GM19035 (cell line): ENCODE results near the gene NRF1.
"Not testable (repeated sequence)": the region's sequence is repeated elsewhere in the genome, so short reads cannot be mapped to it uniquely, and the experiment has no call there.

Source experiments
- ATAC-seq: cut with Tn5 transposase; IDR thresholded peaks from one replicate; pipeline ENCODE4 v1.9.1; 2021; ENCODE audit not compliant: unreplicated experiment

Gene NRF1

DNA sequence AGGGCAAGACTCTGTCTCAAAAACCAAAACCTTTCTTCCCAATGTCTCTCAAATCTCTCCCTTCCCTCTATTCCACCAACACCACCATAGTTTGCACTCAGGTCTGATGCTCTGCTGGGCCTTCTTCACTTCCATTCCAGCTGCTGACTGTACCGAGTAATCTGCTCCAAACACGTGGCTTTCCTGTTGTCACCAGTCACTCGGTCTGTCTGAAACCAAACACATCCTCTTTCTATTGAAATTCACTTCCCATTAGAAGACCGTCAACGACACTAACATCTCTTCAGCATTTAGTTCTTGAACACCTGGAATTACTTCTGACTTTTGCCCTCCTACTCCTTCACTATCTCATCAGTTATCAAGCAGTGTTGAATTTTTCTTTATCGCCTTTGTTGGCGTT is 4.7 kb upstream of the NRF1 start:
- ATAC-seq = no peak

DNA sequence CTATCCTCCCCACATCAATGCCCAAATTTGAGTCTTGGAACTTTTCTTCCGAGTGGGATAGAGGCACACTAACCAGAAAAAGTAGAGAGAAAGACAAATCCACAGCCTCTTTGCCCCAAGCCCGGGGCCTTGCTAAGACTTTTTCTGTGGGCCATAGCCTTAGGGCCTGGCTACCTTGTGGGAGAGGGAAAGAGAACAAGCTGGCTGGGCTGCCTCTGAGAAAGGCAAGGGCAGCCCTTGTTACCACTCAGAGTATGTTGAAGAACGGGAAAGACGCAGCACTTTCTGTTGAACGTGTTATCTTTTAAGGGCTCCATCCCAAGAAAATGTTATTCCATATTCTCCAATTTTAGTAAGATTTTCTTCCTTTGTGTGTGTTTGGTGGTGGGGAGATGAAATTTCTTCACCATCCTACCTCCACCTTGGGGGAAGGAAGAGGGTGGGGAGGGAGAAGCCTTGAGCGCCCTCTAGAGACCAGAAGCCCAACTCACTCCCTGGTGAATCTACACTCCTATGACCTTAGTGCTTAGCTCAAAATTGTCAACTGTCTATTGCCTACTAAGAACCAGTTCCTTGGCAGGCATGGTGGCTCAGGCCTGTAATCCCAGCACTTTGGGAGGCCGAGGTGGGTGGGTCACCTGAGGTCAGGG is 3.9 kb upstream of the NRF1 start:
- ATAC-seq = no peak

DNA sequence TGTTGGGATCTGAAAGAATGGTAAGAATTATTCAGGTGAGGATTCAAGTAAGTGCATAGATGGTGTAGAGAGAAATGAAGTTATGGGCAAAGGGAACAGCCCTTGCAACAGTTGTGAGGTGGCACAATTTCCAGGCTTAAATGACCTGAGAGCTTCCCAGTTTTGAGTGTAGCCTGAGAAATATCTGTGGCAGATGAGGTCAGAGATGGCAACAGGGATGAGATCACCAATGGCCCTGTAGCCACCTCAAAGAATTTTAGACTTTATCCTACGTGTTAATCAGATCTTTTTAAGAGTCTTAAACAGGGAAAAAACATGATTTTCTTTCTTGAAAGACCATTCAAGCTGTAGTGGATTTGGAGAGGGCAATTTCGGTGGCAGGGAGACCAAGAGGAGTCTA is 1.9 kb upstream of the NRF1 start:
- ATAC-seq = no peak

DNA sequence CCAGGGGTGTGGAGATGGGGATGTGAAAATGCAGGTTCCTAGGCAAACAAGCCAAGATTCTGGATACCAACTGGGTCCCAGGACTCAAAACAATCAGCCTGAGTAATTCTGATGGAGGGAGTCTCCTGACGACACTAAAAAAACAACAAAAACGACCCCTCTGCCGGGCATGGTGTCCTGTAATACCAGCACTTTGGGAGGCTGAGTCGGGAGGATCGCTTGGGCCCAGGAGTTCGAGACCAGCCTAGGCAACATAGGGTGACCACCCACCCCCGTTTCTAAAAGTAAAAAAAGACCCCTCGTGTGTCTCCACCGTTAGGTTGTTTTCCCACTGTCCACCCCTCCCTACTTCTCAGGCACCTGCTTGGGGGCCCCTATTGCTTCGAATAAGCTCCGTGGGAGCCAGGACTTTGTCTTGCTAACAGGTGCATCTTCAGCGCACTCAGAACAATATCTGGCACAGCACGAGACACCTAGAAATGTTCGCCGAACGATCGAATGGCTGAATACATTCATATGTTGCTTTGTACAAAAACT is 743 bp upstream of the NRF1 start:
- no peak for ATAC-seq

DNA sequence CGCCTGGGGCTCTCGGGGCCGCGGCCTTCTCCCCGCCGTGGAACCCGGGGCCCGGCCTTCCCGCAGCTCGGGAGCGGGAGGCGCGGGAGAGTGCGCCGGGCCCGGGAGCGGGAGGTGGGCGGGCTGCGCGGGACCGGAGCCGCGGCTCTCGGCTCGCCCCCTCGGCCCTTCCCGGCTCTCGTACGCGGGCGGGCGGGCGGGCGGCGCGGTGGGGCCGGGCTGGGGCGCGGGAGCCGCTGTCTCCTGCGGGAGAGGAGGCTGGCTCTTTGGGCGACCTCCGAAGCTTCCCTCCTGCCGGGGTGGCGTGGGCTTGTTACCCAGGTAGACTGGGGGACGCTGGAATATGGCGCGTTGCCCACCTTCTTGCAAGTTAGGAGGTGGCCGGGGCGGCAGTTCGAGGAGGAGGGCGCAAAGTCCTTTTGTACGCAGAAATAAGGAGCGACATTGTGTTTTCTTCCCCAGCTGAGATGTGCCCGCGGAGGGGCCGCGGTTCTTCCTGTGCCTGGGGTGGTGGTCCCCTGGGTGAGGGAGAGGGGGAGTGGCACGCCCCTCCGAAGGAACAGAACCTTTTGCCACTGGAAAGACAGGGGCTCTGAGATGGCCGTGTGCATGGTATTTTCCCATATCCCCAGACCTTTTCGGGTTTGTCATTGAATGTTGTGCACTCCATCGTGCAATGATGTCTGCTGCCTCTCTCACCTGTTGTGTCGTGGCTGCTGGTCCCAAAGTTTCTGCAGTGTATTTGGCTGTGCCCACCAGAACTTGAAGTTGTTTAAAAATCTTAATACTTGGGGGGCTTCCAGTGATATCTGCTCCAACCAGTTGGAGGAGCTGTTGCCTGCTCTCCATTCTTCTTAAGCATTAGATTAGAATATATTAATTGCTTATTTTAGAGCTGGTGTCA is 844 bp downstream of the NRF1 start:
- ATAC-seq = peak; percentile 3

DNA sequence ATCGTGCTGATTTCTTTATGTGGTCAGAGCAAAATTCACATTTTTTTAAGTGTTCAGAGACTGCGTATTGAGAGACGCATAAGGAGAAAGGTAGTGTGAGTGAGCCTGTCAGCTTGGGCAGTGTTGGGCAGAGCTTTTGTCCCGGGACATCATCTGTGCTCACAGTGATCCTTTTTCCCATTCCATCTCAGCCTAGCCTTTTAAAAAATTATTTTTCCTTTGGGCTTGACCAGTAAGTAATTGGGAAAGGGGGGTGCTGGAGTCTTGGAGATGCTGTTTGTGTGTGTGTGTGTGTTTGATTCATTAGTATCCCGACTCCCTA is 1.5 kb downstream of the NRF1 start:
- ATAC-seq = no peak

DNA sequence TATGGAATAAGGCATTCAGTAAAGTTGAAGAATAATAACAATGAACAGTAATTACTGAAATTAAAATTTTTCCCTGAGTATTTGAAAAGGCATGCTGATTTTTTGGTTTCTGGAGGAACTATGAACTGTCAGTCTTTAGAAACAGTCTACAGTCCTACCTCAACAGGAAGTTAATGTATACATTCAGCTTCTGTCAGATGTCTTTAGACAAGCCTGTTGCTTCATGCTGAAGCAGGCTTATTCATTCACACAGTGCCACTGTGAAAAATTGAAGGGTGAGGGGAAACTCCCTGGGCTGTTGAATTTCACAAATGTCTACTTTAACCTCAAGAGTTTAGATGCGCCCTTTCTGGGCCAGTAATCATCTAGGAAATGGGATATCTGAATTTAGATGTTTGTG is 3.5 kb downstream of the NRF1 start:
- ATAC-seq = no peak

DNA sequence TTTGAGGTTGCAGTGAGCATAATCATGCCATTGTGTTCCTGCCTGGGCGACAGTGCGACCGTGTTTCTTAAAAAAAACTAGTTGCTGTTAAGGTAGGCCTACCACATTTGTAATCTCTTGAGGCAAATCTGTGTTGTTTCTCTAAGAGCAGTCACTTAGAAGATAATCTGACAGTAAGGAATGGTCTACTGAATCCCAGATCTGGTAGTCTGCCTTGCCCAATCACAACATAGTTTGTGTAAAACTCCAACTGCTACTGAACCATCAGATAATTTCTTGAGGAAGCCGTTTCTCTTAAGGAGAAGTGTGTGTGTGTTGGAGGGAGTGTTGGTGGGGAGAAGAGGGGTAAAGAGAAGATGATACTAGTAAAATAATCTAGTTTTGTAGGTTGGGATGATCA is 5.0 kb downstream of the NRF1 start:
- no peak for ATAC-seq

DNA sequence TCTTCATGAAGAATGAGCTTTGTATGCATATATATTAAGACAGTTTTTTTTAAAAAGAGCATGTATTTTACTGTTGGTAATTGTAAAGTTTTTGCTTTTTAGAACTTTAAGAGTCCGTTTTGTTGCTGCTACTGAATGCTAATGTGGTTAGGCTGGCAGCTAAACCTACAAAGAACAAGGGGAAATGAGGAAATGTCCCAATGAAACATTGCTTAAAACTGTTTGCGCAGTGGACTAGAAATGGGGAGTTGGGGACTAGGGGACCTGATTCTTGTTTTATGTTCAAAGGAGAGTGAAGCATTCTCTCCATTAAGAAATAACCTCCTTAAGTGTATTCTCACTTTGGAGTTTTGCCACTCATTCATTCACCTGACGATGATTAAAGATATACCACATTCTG is 5.7 kb downstream of the NRF1 start:
- no peak for ATAC-seq

DNA sequence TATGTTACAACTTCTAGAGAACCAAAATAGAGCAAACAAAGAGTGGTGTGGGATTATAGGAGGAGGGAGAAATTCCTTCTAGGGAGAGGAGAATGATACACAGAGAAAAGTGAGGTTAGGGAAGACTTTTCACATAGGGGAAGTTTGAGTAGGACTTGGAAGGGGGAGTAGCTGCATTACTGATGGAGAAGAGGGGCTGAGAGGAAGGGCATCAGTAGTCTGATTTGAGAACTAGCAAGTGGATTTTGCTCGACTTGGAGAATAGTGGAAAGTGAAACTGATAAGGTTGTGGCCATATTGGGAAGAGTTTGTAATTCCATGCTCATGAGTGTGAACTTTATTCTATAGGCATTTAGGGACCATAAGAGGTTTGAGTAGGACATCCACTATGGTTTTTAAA is 6.1 kb downstream of the NRF1 start:
- ATAC-seq = no peak

DNA sequence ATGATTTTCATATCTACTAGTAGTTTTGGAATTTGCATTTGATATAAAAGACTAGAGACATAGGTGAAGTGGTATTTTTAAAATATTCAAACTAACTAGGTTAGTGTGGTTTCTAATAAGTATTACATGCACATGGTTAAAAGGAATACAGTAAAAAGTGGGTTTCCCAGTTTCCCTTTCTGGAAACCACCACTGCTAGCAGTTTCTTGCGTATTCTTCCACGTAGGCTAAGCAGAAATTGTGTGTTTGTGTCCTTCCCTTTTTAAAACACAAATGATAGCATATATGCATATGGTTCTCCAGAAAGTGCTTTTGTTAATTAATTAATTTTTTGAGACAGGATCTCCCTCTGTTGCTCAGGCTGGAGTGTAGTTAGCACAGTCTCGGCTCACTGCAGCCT is 15.4 kb downstream of the NRF1 start:
- no peak for ATAC-seq

DNA sequence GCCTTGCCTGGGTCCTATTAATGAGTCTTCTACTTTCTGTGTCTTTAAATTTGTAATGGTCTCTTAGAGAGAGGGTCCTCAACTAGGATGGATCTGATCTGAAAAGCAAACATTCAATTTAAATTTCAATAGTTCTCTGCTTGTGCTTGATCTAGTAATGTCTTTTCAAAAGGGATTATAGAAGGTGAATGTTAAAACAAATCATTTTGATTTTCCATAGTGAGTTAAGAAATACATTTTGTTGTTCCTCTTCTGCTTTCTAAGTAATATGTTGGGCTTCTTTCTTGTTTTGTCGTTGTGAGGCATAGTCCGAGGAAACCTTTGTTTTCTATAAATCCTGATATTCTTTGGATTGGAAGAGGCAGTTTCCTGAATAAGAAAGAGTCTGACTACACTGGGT is 18.8 kb downstream of the NRF1 start:
- no peak for ATAC-seq

DNA sequence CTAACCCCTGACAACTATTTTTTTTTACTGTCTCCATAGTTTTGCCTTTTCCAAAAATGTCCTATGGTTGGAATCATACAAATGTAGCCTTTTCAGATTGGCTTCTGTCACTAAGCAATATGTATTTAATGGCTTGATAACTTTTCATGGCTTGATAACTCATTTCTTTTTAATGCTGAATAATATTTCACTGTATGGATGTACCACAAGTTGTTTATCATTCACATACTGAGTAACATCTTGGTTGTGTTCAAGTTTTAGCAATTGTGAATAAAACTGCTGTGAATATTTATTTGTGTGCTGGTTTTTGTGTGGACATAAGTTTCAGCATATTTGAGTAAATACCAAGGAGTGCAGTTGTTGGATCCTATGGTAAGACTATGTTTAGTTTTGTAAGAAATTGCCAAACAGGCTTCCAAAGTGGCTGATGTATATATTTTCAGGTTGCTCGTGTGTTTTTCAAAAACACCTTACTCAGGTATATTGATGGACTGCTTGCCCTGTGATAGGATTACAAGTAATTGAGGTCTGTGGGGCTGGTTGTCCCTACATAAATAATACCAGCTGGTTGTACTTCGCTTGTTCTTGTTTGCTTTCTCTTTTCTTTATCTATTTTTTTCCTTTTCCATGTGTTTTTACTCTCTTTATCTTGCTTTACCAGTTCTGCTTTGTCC is 23.0 kb downstream of the NRF1 start:
- ATAC-seq = no peak

DNA sequence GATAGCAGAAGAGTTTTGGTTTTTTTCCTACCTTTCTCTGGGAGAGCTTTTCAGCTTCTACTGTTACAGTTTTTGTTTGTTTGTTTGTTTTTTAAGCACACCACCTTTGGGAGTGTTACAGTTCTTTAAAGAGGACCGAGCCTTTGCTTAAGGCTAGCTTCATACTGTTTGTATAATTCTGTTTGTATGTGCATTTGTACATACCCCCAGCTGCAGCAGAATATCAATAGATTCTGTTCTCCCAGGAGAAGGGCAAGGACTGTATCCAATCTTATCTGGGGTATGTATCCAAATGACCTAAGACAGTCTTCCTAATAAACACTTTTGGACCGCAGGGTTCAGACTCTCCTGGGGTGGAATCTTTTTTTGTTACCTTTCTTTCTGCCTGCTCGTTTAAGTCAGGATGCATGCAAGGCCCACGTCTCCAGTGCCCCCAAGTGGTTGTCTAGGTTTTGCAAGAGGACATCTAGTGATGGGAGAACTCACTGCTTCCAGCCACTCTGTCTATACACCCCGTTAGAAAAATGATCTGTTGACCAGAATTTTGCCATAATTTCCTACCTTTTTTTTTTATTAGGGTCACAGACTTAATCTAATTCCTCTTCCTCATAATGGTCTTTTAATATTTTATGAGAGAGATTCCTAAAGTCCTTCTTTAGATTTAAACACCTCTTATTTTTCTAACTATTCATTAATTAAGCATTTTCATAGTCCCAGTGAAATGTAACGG is 23.9 kb downstream of the NRF1 start:
- ATAC-seq = peak; percentile 74

DNA sequence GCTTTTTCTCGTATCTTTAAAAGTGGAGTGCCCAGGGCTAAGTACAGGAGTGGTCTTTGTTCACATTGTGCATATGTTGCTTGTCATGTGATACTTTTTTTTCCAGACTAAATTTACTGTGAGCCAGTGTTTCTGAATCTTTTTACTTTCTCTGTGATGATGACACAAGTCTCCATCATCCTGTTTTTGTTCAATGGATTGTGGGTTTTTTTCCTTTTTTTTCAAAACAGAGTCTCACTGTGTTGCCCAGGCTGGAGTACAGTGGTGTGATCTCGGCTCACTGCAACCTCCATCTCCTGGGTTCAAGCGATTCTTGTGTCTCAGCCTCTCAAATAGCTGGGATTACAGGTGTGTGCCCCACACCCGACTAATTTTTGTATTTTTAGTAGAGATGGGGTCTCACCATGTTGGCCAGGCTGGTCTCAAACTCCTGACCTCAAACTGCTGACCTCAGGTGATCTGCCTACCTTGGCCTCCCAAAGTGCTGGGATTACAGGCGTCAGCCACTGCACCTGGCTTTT is 24.6 kb downstream of the NRF1 start:
- ATAC-seq = not testable (repeated sequence)

DNA sequence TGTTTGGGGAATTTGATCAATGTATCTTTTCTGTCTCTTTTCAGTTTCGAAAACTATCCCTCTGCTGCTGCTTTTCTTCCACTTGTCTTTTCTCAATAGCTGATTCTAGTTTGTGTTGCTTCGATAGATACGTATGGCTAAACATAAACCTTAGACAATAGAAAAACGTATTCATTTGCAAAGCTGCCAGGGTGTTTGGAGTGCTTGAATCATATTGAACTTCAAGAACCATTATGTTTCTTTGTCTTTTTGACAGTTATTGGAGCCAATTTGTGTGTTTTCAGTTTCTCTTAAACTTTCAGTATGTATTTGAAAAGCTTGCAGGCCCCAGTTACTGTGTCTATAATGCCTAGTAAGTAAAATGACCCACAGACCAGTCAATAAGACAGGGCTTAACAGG is 25.1 kb downstream of the NRF1 start:
- ATAC-seq = no peak

DNA sequence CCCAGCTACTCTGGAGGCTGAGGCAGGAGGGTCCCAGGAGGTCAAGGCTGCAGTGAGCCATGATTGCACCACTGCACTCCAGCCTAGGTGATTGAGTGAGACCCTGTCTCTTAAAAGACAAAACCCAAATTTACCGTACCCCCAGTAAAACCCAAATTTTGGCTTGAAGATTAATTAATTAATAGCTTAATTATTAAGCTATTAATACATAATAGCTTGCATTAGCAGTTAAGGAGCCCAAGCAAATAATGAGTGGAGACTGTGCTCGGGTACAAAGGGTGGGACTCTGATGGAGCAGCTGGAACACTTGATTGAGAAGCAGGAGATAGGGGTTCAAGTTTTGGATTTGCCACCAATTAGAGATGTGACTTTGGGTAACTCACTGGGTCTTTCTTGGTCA is 28.9 kb downstream of the NRF1 start:
- no peak for ATAC-seq

DNA sequence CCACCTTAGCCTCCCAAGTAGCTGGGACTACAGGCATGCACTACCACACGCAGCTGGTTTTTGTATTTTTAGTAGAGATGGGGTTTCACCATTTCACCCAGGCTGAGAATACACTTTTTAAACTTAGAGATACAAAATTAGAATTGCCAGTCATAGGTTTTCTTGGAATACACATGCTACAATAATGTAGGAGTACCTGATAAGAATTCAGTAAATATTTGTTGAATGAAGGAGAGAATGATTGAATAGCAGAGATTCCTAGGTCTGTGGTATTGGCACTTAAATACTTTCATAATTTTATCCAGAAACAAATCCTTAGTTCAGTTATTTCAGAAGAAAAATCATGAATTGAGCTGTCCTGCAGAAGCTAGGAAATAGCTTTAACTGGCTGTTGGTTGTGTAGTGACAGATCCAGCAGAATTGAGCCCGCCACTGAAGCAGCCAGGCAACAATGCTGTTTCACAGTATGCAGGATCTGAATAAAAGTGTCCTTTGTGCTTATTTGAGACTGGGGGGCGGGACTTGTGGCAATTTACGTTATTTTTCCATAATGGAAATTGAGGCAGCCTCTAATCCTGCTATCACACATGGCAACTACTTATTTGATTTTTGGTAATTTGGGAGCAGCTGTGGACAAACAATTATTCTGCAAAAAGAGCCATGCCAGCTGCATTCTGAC is 31.5 kb downstream of the NRF1 start:
- ATAC-seq = no peak

DNA sequence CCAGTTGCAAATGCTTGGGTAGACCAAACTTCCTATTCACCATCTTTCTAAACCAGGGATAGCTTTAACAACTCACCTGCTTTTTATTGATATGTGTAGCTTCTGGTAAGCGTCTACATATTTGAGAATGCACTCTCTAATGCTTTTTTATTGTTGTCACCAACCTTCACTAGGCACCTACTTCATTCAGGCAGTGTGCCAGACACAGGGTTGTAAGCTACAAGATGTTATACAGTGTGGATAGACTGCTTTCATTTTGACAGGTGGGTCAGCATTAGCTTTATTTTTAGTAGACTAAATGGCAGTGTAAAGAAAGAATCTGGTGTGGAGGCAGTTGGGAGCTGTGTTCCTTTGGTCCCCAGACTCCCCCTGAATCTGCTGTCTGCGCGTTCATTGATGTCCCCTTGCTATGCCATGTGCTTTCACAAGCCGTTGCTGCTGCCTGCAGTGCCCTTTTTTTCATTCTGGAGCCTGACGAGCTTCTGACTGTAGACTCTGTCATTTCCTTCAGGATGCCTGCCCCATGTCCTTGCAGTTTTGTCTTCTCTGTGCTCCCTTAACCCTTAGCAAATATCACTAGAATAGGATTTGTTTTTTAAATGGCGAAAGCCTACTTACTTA is 32.1 kb downstream of the NRF1 start:
- ATAC-seq = no peak

DNA sequence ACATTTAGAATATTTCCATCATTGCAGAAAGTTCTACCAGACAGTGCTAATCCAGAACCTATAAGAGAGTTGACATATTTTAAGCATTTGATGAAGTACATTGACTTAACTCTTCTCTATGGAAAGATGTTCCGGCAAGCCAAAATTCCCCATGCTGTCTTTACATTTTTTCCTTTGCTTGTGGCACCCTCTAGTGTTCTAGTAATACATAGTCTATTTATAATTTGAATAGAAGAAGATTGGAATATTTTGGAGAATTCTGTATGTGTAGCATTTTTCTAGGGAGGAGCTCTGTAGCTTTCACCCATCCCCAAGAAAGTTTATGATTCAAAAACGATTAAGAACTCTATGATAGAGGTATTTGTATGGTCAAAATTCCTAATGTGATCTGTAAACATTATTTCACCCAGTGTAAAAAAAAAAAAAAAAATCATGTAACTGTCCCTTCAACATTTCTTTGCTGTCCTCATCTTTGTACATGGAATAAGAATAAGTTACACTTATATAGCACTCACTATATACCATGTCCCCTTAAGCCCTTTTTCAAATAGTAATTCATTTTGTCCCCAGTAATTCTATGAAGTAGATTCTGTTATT is 33.2 kb downstream of the NRF1 start:
- ATAC-seq = no peak
